K562 (cell line): ENCODE results near the gene CLDN7. TPM values are rescaled to one million over a fixed set of nuclear protein-coding genes. Genes with fewer than 3 reads are reported as not detected.

Source experiments
- CBX3 ChIP-seq, 2 experiments: IDR thresholded peaks; 1 replicate in 1 of 2; 2 replicates in 1 of 2; pipeline ENCODE4 v1.6.1; 2012; ENCODE audit warnings: inconsistent platforms in 2 of 2, low read length in 2 of 2, borderline replicate concordance in 1 of 2, control low read depth in 1 of 2
- CCAR2 ChIP-seq: fragments of 200-400 bp; formaldehyde crosslinking; IDR thresholded peaks from 2 replicates; pipeline ENCODE4 v1.6.1; 2017; ENCODE audit warnings: mild to moderate bottlenecking, low read depth, low read length
- CHD2 ChIP-seq: IDR thresholded peaks from 2 replicates; pipeline ENCODE4 v1.6.1; 2011; ENCODE audit warnings: low read depth, low read length
- DDX20 ChIP-seq: fragments of 450-650 bp; IDR thresholded peaks from 2 replicates; pipeline ENCODE4 v1.6.1; 2016; ENCODE audit warnings: missing genetic modification characterization, low read depth, mild to moderate bottlenecking, missing compliant biosample characterization, moderate library complexity
- ELF2 ChIP-seq: fragments of 250-450 bp; sonication (Bioruptor Pico); IDR thresholded peaks from 2 replicates; pipeline ENCODE4 v1.5.0; 2021; ENCODE audit warnings: mild to moderate bottlenecking
- IRF9 ChIP-seq: fragments of 450-650 bp; IDR thresholded peaks from 2 replicates; pipeline ENCODE4 v1.6.1; 2016; ENCODE audit warnings: missing biosample characterization, missing genetic modification characterization
- MCM7 ChIP-seq, 2 experiments: fragments of 450-650 bp; IDR thresholded peaks; 2 replicates each; pipeline ENCODE4 v1.6.1; 2016 to 2018
- NFE2 ChIP-seq: IDR thresholded peaks from 2 replicates; pipeline ENCODE4 v1.6.1; 2014; ENCODE audit warnings: antibody characterized with exemption, low read depth
- PHTF2 ChIP-seq: fragments of 250-450 bp; sonication (Bioruptor Pico); IDR thresholded peaks from 2 replicates; pipeline ENCODE4 v1.5.0; 2021; ENCODE audit warnings: mild to moderate bottlenecking
- POLR3A ChIP-seq: IDR thresholded peaks from 2 replicates; pipeline ENCODE4 v1.6.1; 2011; ENCODE audit warnings: borderline replicate concordance, mild to moderate bottlenecking, moderate library complexity; ENCODE audit not compliant: insufficient read length, insufficient read depth; ENCODE audit errors: extremely low read depth
- RBM14 ChIP-seq: fragments of 200-400 bp; formaldehyde crosslinking; IDR thresholded peaks from 2 replicates; pipeline ENCODE4 v1.6.1; 2018; ENCODE audit warnings: low read depth, mild to moderate bottlenecking, low read length, moderate library complexity, borderline replicate concordance; ENCODE audit not compliant: insufficient read depth
- RBM17 ChIP-seq: fragments of 200-400 bp; formaldehyde crosslinking; IDR thresholded peaks from 2 replicates; pipeline ENCODE4 v1.6.1; 2017; ENCODE audit warnings: low read depth, mild to moderate bottlenecking, low read length, borderline replicate concordance
- RBM34 ChIP-seq: fragments of 200-400 bp; formaldehyde crosslinking; IDR thresholded peaks from 2 replicates; pipeline ENCODE4 v1.6.1; 2018; ENCODE audit warnings: low read length, borderline replicate concordance; ENCODE audit not compliant: insufficient read depth
- SIRT6 ChIP-seq: IDR thresholded peaks from one replicate; pipeline ENCODE4 v1.6.1; 2012; ENCODE audit warnings: low read depth, mild to moderate bottlenecking, control low read depth, inconsistent platforms, low read length, moderate library complexity
- SRSF7 ChIP-seq: fragments of 200-400 bp; formaldehyde crosslinking; optimal IDR thresholded peaks from 2 replicates; pipeline ENCODE3; 2017; ENCODE audit warnings: mild to moderate bottlenecking, low read depth, low read length
- THAP7 ChIP-seq: fragments of 250-450 bp; sonication (Bioruptor Pico); IDR thresholded peaks from 2 replicates; pipeline ENCODE4 v1.5.0; 2021
- VEZF1 ChIP-seq: fragments of 200-800 bp; sonication (Bioruptor generic); IDR thresholded peaks from 2 replicates; pipeline ENCODE4 v1.6.1; 2017; ENCODE audit warnings: missing genetic modification characterization, missing compliant biosample characterization
- ZNF224 ChIP-seq: sonication (generic); formaldehyde crosslinking; IDR thresholded peaks from 2 replicates; pipeline ENCODE4 v1.8.0; 2022; ENCODE audit warnings: mild to moderate bottlenecking, missing genetic modification reagents
- ZNF277 ChIP-seq: fragments of 250-450 bp; sonication (Bioruptor Pico); IDR thresholded peaks from 2 replicates; pipeline ENCODE4 v1.8.0; 2022; ENCODE audit warnings: inconsistent platforms, mild to moderate bottlenecking, moderate library complexity, borderline replicate concordance
- ZNF655 ChIP-seq: fragments of 250-450 bp; sonication (Bioruptor Pico); IDR thresholded peaks from 2 replicates; pipeline ENCODE4 v1.5.0; 2021
- ZNF75A ChIP-seq: fragments of 450-650 bp; formaldehyde crosslinking; IDR thresholded peaks from 2 replicates; pipeline ENCODE4 v1.4.0; 2020; ENCODE audit warnings: mild to moderate bottlenecking
- ZNF780A ChIP-seq: fragments of 250-450 bp; sonication (Bioruptor Pico); IDR thresholded peaks from 2 replicates; pipeline ENCODE4 v1.5.0; 2021; ENCODE audit warnings: mild to moderate bottlenecking
- ZZZ3 ChIP-seq: fragments of 450-650 bp; IDR thresholded peaks from 2 replicates; pipeline ENCODE4 v1.6.1; 2016; ENCODE audit warnings: antibody characterized with exemption, mild to moderate bottlenecking, moderate library complexity
- polyA plus RNA-seq, 8 experiments: library from polyadenylated mRNA; depleted of rRNA in 4 of 8; stranded (reverse) in 5 of 8; unstranded in 3 of 8; fragments of >200 nt; fragmentation: Nextera tagmentation in 2 of 8; fragmentation: Illumina TruSeq in 1 of 8; extraction: Ambion mirVana in 2 of 8; extraction: Trizol in 1 of 8; gene quantifications; 2 replicates each; pipeline versions ENCODE4 v1.2.1 to v1.2.3, GENCODE V29; 2011 to 2014; ENCODE audit warnings: inconsistent platforms in 1 of 8, missing spikeins in 1 of 8
- total RNA-seq, 7 experiments: library from RNA; depleted of rRNA in 6 of 7; stranded (reverse); fragments of >200 nt in 6 of 7; fragmentation: Illumina TruSeq in 2 of 7; extraction: Trizol in 2 of 7; gene quantifications; 2 replicates each; pipeline versions ENCODE4 v1.2.1 to v1.2.3, GENCODE V29; 2011 to 2021; ENCODE audit warnings: low replicate concordance in 1 of 7

Gene CLDN7
- total and polyA plus RNA-seq, 9 of the 15 experiments (the other 6 are each of a cell fraction or from before 2014, with no cell fraction given): 2.2 to 14.5 (median 7.6) TPM

GRCh38 chr17:7296189-7296861, 34.0 kb upstream of the CLDN7 start (continued):
- TF ChIP-seq THAP7 (no peak), RBM17 (no peak), ZNF224 (CRISPR knock-in tag) (no peak), ZNF655 (no peak), MCM7 (IDR thresholded peaks at IDR 0.05) (no peak), ZNF75A (CRISPR knock-in tag) (no peak), NFE2 (no peak), PHTF2 (CRISPR knock-in tag) (no peak), SRSF7 (no peak), ZNF277 (CRISPR knock-in tag) (no peak), ELF2 (CRISPR knock-in tag) (no peak), CCAR2 (no peak), CHD2 (no peak), IRF9 (tag) (no peak), ZZZ3 (no peak), VEZF1 (CRISPR knock-in tag) (no peak), ZNF780A (no peak), DDX20 (tag) (no peak), POLR3A (no peak), RBM34 (no peak), CBX3 (IDR thresholded peaks at IDR 0.05; ENCODE audit: borderline replicate concordance in 1 of 2, low read length in 2 of 2) (no peak), SIRT6 (no peak), RBM14 (no peak)
